HG02759 (cell line): ENCODE results near the gene ZNF185.

ENCODE experiments used
- ATAC-seq: cut with Tn5 transposase; IDR thresholded peaks from one replicate; pipeline ENCODE4 v1.9.1; 2021; ENCODE audit warnings: mild to moderate bottlenecking, moderate library complexity; ENCODE audit not compliant: unreplicated experiment

The ZNF185 gene

GRCh38 chrX:152945021-152945979 lies 47.4 kb downstream of the ZNF185 start:
- no peak for ATAC-seq

- no peak for ATAC-seq
Observed at GRCh38 chrX:152946681-152947080, 48.8 kb downstream of the ZNF185 start.
